A549 (cell line): ENCODE data around the gene NXF1.

Source experiments
- KDM1A ChIP-seq: fragments of 200-600 bp; sonication (generic); IDR thresholded peaks from 2 replicates; pipeline ENCODE4 v1.6.1; 2016; ENCODE audit warnings: low read depth, mild to moderate bottlenecking
- MYC ChIP-seq: IDR thresholded peaks from 2 replicates; pipeline ENCODE4 v1.6.1; 2012; ENCODE audit warnings: mild to moderate bottlenecking, inconsistent platforms, low read length, improper control_type of control experiment, borderline replicate concordance
- POLR2A ChIP-seq: IDR thresholded peaks from 2 replicates; pipeline ENCODE4 v1.6.1; 2012; ENCODE audit warnings: mild to moderate bottlenecking, low read length
- TP53 ChIP-seq: fragments of 250-450 bp; sonication (Bioruptor Pico); IDR thresholded peaks from 2 replicates; pipeline ENCODE4 v1.5.0; 2021; ENCODE audit warnings: mild to moderate bottlenecking, moderate library complexity
- TF ChIP-seq, protein P1 (sequence below): IDR thresholded peaks from 2 replicates; pipeline ENCODE4 v1.6.1; 2012
- TF ChIP-seq, protein P2 (sequence below): fragments of >200 bp; sonication (Bioruptor Twin); formaldehyde crosslinking; IDR thresholded peaks from 3 replicates; pipeline ENCODE4 v1.5.1; 2016

DNA sequence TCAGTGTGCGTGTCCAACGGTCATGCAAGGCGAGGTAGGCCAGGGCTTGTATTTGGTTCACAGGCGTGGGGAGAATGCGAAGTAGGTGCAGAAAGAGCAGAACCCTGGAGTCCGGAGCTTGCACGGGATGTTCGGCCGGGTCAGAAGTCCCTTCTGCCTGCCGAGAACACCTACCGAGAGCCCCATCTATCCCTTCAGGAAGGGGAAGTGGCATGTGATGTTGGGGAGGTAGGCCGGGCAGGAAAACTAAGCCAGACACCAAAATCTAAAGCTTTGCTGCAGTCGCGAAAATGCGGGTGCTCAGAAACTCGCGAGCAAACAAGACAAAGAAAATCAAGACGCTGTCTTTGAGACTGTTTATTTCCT, 34.5 kb downstream of the NXF1 start:
- no peak for TF ChIP-seq MYC
- TF ChIP-seq TP53 (CRISPR knock-in tag): peak; percentile 46; the same call in 1 of the 2 replicates
- TF ChIP-seq, protein P1, sequence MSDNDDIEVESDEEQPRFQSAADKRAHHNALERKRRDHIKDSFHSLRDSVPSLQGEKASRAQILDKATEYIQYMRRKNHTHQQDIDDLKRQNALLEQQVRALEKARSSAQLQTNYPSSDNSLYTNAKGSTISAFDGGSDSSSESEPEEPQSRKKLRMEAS: no peak
- TF ChIP-seq, protein P2, sequence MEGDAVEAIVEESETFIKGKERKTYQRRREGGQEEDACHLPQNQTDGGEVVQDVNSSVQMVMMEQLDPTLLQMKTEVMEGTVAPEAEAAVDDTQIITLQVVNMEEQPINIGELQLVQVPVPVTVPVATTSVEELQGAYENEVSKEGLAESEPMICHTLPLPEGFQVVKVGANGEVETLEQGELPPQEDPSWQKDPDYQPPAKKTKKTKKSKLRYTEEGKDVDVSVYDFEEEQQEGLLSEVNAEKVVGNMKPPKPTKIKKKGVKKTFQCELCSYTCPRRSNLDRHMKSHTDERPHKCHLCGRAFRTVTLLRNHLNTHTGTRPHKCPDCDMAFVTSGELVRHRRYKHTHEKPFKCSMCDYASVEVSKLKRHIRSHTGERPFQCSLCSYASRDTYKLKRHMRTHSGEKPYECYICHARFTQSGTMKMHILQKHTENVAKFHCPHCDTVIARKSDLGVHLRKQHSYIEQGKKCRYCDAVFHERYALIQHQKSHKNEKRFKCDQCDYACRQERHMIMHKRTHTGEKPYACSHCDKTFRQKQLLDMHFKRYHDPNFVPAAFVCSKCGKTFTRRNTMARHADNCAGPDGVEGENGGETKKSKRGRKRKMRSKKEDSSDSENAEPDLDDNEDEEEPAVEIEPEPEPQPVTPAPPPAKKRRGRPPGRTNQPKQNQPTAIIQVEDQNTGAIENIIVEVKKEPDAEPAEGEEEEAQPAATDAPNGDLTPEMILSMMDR: no peak
- no peak for TF ChIP-seq POLR2A
- TF ChIP-seq KDM1A: no peak
